ENCODE data around the gene NDUFA11. TPM values are rescaled to one million over a fixed set of nuclear protein-coding genes. Genes with fewer than 3 reads are reported as not detected.
A peak's percentile ranks its signal among the peaks of the same experiment; 100 is the strongest.

Gene NDUFA11
- total and polyA plus RNA-seq, 2 of the 13 experiments (the other 11 are each of a cell fraction or from before 2014, with no cell fraction given), result 286 to 378 TPM

DNA sequence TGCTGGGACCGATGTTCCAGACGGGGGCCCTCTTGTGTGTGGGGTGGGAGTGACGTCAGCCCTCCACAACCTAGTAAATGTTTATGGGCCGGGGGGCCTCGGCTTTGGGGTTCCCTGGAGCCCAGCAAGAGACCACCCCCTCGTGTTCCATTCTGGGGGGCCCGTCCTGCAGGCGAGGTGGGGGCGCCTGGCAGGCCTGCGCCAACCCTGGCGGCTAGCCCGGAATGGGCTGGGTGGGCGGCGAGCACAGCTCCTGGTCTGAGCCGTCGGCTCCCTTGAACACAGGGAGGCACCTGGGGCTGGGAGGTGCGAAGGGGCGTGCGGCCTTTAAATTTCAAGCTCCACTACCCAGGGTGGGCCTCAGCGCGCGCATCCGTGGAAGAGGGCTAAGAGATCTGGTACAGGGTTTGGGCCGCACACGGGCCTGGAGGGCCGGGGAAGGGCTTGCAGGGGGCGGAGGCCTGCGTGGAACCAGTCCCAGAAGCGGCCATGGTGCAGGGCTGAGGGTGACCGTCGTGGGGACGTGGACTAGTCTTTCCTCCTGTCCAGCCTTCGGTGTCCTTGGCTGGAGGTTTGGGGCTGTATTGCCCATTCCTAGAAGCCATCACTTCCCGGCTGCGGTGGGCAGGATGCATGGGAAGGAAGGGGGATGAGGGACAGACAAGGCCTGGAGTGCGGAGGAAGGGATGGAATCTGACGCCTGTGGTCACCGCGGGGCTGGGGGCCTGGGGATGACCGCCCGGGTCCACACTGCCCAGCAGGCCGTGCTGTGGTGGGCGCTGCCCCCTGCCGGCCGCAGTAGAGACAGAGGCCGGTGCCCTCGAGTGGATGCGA lies 11.4 kb downstream of the NDUFA11 start (continued):
- TF ChIP-seq MIER2 (CRISPR knock-in tag; IDR thresholded peaks at IDR 0.05) (no peak), REPIN1 (CRISPR knock-in tag; IDR thresholded peaks at IDR 0.05; ENCODE audit: borderline replicate concordance, low read depth) (peak; percentile 59), POLR2AphosphoS2 (IDR thresholded peaks at IDR 0.05; ENCODE audit: low read depth, low read length) (no peak), AGO1 (IDR thresholded peaks at IDR 0.05; ENCODE audit: low read depth, low read length, poor library complexity, severe bottlenecking) (peak; percentile 97), ZNF746 (CRISPR knock-in tag; IDR thresholded peaks at IDR 0.05) (no peak), FOSL1 (CRISPR knock-in tag; IDR thresholded peaks at IDR 0.05; ENCODE audit: borderline replicate concordance) (no peak), ZNF235 (CRISPR knock-in tag; IDR thresholded peaks at IDR 0.05; ENCODE audit: borderline replicate concordance) (no peak), RBFOX2 (IDR thresholded peaks at IDR 0.05; ENCODE audit: low read depth, low read length) (0 out of 2 replicates have a peak, but pooled peaks have one; percentile 16), ZNF577 (CRISPR knock-in tag; IDR thresholded peaks at IDR 0.05; ENCODE audit: borderline replicate concordance, low read depth) (no peak), ATF1 (CRISPR knock-in tag; IDR thresholded peaks at IDR 0.05) (no peak), ZNF260 (CRISPR knock-in tag; IDR thresholded peaks at IDR 0.05; ENCODE audit: borderline replicate concordance, low read depth) (no peak), ZFP36L1 (CRISPR knock-in tag; IDR thresholded peaks at IDR 0.05) (0 out of 2 replicates have a peak, but pooled peaks have one; percentile 48), ZFY (CRISPR knock-in tag; IDR thresholded peaks at IDR 0.05) (peak; percentile 48; the same call in 1 of the 2 replicates), YEATS4 (CRISPR knock-in tag; IDR thresholded peaks at IDR 0.05; ENCODE audit: borderline replicate concordance) (peak; percentile 42; the same call in 1 of the 2 replicates), NFIB (CRISPR knock-in tag; IDR thresholded peaks at IDR 0.05; ENCODE audit: borderline replicate concordance) (no peak), KLF16 (CRISPR knock-in tag; IDR thresholded peaks at IDR 0.05) (peak in 1 of 2 experiments; percentile 83; a peak in 2 of 4 replicates), ISL2 (CRISPR knock-in tag; IDR thresholded peaks at IDR 0.05) (no peak; the same call in 1 of the 2 replicates), RARG (CRISPR knock-in tag; IDR thresholded peaks at IDR 0.05; ENCODE audit: low read depth) (no peak), ZNF274 (CRISPR knock-in tag; IDR thresholded peaks at IDR 0.05) (no peak)
- TF ChIP-seq, protein P1, sequence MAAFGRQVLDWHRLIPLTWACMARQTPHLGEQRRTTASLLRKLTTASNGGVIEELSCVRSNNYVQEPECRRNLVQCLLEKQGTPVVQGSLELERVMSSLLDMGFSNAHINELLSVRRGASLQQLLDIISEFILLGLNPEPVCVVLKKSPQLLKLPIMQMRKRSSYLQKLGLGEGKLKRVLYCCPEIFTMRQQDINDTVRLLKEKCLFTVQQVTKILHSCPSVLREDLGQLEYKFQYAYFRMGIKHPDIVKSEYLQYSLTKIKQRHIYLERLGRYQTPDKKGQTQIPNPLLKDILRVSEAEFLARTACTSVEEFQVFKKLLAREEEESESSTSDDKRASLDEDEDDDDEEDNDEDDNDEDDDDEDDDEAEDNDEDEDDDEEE (CRISPR knock-in tag; IDR thresholded peaks at IDR 0.05), result no peak
- TF ChIP-seq, protein P2, sequence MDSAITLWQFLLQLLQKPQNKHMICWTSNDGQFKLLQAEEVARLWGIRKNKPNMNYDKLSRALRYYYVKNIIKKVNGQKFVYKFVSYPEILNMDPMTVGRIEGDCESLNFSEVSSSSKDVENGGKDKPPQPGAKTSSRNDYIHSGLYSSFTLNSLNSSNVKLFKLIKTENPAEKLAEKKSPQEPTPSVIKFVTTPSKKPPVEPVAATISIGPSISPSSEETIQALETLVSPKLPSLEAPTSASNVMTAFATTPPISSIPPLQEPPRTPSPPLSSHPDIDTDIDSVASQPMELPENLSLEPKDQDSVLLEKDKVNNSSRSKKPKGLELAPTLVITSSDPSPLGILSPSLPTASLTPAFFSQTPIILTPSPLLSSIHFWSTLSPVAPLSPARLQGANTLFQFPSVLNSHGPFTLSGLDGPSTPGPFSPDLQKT (CRISPR knock-in tag; IDR thresholded peaks at IDR 0.05; ENCODE audit: borderline replicate concordance), result no peak
- TF ChIP-seq, protein P3, sequence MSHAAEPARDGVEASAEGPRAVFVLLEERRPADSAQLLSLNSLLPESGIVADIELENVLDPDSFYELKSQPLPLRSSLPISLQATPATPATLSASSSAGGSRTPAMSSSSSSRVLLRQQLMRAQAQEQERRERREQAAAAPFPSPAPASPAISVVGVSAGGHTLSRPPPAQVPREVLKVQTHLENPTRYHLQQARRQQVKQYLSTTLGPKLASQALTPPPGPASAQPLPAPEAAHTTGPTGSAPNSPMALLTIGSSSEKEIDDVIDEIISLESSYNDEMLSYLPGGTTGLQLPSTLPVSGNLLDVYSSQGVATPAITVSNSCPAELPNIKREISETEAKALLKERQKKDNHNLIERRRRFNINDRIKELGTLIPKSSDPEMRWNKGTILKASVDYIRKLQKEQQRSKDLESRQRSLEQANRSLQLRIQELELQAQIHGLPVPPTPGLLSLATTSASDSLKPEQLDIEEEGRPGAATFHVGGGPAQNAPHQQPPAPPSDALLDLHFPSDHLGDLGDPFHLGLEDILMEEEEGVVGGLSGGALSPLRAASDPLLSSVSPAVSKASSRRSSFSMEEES (CRISPR knock-in tag; IDR thresholded peaks at IDR 0.05), result peak; percentile 18; the same call in 1 of the 2 replicates
- TF ChIP-seq, protein P4, sequence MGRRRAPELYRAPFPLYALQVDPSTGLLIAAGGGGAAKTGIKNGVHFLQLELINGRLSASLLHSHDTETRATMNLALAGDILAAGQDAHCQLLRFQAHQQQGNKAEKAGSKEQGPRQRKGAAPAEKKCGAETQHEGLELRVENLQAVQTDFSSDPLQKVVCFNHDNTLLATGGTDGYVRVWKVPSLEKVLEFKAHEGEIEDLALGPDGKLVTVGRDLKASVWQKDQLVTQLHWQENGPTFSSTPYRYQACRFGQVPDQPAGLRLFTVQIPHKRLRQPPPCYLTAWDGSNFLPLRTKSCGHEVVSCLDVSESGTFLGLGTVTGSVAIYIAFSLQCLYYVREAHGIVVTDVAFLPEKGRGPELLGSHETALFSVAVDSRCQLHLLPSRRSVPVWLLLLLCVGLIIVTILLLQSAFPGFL (CRISPR knock-in tag; IDR thresholded peaks at IDR 0.05), result no peak
